Thoracic aorta (tissue), 2 donors: ENCODE results near the gene MICAL2. TPM values are rescaled to one million over a fixed set of nuclear protein-coding genes. Genes with fewer than 3 reads are reported as not detected.

Experiments
- ATAC-seq: fragments of 150-250 bp; one replicate; pipeline ENCODE4 v1.8.0; 2017; ENCODE audit warnings: low read depth; ENCODE audit not compliant: insufficient number of reproducible peaks, low FRiP score
- DNase-seq: peaks from one replicate; pipeline ENCODE4 v3.0.0-alpha.2; 2020; ENCODE audit warnings: low spot score
- H3K27ac ChIP-seq, 2 donors: fragments of 200-600 bp; sonication (generic); 1 replicate in 1 of 2; 2 replicates in 1 of 2; pipeline ENCODE4 v1.5.1; 2016; ENCODE audit warnings: mild to moderate bottlenecking in 2 of 2, moderate library complexity in 2 of 2
- H3K27me3 ChIP-seq: fragments of 200-600 bp; sonication (generic); replicated peaks from 2 replicates; pipeline ENCODE4 v1.6.0; 2016; ENCODE audit warnings: mild to moderate bottlenecking; ENCODE audit not compliant: insufficient read depth
- H3K36me3 ChIP-seq: fragments of 200-600 bp; sonication (generic); one replicate; pipeline ENCODE4 v1.5.1; 2016
- H3K4me1 ChIP-seq, 2 donors: fragments of 200-600 bp; sonication (generic); 1 replicate in 1 of 2; 2 replicates in 1 of 2; pipeline versions ENCODE4 v1.5.1 to v1.6.0; 2016; ENCODE audit warnings: low read depth in 2 of 2, mild to moderate bottlenecking in 1 of 2; ENCODE audit not compliant: control insufficient read depth in 1 of 2
- H3K4me3 ChIP-seq: fragments of 200-600 bp; sonication (generic); 2 replicates; pipeline ENCODE4 v1.5.1; 2016; ENCODE audit warnings: mild to moderate bottlenecking
- H3K9me3 ChIP-seq: fragments of 200-600 bp; sonication (generic); 2 replicates; pipeline ENCODE4 v1.5.1; 2016
- total RNA-seq, 2 donors: library from RNA; depleted of rRNA; stranded (reverse); fragments of >200 nt; gene quantifications; one replicate each; pipeline versions ENCODE4 v1.1.0 to v1.2.3, GENCODE V29; 2016
- TF ChIP-seq, protein P1 (sequence below): fragments of 200-600 bp; sonication (generic); IDR thresholded peaks from one replicate; pipeline ENCODE4 v1.5.1; 2019; ENCODE audit warnings: antibody characterized with exemption

The MICAL2 gene
- total RNA-seq, 2 donors from 2014 or later: 791 to 989 TPM

DNA sequence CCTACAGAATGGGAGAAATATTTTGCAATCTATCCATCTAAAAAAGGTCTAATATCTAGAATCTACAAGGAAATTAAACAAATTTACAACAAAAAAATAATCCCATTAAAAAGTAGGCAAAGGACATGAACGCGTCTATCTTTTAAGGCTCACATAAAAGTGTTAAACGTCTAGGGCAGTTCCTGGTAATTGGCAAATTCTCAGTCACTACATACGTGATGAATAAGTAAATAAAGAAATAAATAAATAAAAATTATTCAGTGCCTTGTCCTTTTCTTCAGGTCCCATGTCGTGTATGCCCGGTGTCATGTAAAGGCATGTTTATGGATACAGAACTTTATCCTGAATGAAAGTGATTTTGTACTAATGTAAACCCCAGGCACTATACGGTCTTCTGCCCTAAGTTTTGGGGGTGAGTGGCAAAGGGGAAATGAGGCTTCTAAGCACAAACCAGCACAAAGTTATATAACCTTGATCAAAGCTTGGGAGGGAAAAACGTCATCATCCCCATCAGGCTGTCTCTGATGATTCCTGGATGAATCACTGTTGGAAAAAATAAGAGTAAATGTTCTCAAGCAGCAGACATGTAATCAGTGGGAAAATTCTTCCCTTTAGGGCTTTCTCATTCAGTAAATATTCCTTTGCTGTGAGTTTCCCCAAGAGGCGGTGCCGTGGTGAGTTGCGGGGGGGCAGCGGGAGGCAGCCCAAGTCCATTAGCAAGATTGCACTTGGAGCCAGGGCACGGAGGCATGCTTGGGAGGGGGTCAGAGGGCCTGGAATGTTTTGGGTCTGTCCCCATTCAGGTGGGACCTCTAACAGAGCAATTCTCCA lies 30.4 kb upstream of the MICAL2 start:
- Histone ChIP-seq H3K27me3 (no peaks in the 10 kb centered on the region), H3K9me3 (no peaks in the 10 kb centered on the region), H3K36me3 (no peaks in the 10 kb centered on the region), H3K4me3 (peak overlapping the region; percentile 38), H3K27ac (peak overlapping the region; percentile 92), H3K4me1 (peaks cover 13 to 56% of the 10 kb centered on the region in 2 donors)
- DNase-seq (peak; percentile 75), ATAC-seq (peak; percentile 81)
- TF ChIP-seq, protein P1, sequence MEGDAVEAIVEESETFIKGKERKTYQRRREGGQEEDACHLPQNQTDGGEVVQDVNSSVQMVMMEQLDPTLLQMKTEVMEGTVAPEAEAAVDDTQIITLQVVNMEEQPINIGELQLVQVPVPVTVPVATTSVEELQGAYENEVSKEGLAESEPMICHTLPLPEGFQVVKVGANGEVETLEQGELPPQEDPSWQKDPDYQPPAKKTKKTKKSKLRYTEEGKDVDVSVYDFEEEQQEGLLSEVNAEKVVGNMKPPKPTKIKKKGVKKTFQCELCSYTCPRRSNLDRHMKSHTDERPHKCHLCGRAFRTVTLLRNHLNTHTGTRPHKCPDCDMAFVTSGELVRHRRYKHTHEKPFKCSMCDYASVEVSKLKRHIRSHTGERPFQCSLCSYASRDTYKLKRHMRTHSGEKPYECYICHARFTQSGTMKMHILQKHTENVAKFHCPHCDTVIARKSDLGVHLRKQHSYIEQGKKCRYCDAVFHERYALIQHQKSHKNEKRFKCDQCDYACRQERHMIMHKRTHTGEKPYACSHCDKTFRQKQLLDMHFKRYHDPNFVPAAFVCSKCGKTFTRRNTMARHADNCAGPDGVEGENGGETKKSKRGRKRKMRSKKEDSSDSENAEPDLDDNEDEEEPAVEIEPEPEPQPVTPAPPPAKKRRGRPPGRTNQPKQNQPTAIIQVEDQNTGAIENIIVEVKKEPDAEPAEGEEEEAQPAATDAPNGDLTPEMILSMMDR: no peak

DNA sequence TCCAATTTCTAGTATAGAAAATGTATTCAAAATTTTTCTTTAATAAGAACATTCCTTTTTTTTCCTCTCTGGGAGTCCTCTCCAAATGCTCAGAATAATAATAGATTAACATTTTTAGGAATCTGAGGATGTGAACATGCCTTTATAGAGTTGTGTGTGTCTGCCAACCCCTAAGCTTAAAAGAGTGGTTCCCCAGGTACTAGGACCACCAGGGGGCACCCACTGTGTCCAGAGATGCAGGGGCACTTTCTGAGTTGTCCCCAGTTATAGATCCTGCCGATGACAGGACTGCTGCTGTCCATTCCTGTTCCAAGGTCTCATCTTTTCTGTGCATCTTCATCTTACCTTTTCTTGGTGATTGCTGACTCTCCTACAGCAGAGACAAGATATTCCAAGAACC lies 27.0 kb upstream of the MICAL2 start:
- no peaks in the 10 kb centered on the region for H3K36me3 ChIP-seq
- no peaks in the 10 kb centered on the region for H3K9me3 ChIP-seq
- H3K4me3 ChIP-seq: no peak overlapping the region
- TF ChIP-seq, protein P1: no peak
- DNase-seq (no peak), ATAC-seq (no peak)
- H3K27ac ChIP-seq: peak overlapping the region; percentile 99
- no peaks in the 10 kb centered on the region for H3K27me3 ChIP-seq
- peaks cover 23 to 58% of the 10 kb centered on the region in 2 donors for H3K4me1 ChIP-seq

GRCh38 chr11:12084256-12084655 lies 26.1 kb upstream of the MICAL2 start:
- TF ChIP-seq, protein P1: no peak
- H3K27ac ChIP-seq: peak overlapping the region; percentile 99

GRCh38 chr11:12085371-12086251 lies 24.8 kb upstream of the MICAL2 start:
- no peak for DNase-seq
- no peak for ATAC-seq
- H3K27me3 ChIP-seq: no peaks in the 10 kb centered on the region
- TF ChIP-seq, protein P1: no peak
- no peaks in the 10 kb centered on the region for H3K36me3 ChIP-seq
- H3K4me3 ChIP-seq: peak overlapping the region; percentile 77
- H3K4me1 ChIP-seq: peaks cover 32 to 69% of the 10 kb centered on the region in 2 donors
- peak overlapping the region; percentile 99 for H3K27ac ChIP-seq
- no peaks in the 10 kb centered on the region for H3K9me3 ChIP-seq

More at GRCh38 chr11:12084256-12084655, 26.1 kb upstream of the MICAL2 start:
- Histone ChIP-seq H3K4me3 (no peak overlapping the region), H3K27me3 (no peaks in the 10 kb centered on the region), H3K9me3 (no peaks in the 10 kb centered on the region), H3K4me1 (peaks cover 26 to 66% of the 10 kb centered on the region in 2 donors), H3K36me3 (no peaks in the 10 kb centered on the region)
- DNase-seq (no peak), ATAC-seq (no peak)
